Measurements from ENCODE around the gene DAZAP1. TPM values are rescaled to one million over a fixed set of nuclear protein-coding genes. Genes with fewer than 3 reads are reported as not detected.
"Not testable (repeated sequence)": the region's sequence is repeated elsewhere in the genome, so short reads cannot be mapped to it uniquely, and the experiment has no call there.

The DAZAP1 gene
- polyA plus RNA-seq, 1 experiment: 45.8 TPM

DNA sequence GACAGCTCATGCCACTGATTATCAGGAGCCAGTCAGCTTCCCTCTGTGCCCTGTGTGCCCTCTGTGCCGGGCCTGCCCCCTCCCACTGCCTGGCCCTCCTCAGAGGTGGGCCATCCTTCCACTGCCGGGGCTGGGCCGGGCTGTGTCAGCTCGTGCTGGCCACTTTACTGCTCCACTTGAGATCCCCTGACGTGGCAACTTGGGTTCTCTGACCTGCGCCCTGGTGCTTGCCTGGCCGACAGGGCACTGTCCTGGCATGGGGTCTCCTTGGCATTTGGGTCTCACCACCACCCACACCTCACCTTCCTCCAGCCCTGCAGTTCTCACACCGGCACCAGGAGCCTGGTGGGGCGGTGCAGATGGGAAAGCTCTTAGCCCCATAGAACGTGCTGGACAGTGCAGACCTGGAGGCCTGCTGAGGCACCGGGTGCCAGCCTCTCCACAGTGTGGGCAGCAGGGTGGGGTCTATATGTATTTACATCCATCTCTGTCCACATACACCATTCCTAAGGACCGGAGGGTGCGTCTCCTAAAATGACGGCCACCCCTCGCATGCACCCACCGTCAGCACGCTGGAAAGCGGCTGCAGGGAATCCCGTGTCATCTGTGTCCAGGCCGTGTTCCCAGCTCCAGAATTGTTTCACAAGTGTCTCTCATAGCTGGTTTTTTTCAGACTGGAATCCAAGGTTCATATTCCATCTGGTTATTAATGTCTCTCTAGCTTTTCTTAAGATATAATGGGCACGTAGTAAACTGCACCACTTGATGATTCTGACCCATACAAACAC is 11.8 kb downstream of the DAZAP1 start:
- POLR2A ChIA-PET: interaction anchor here (1.2 kb wide), 1 partner anchor 11 kb away, joined by 3 read pairs; no protein-coding TSS in a partner anchor
- Histone ChIP-seq H3K27ac (ENCODE audit: low read depth, low read length) (no peak overlapping the region), H3K4me3 (ENCODE audit: low read depth, low read length) (no peak overlapping the region)

DNA sequence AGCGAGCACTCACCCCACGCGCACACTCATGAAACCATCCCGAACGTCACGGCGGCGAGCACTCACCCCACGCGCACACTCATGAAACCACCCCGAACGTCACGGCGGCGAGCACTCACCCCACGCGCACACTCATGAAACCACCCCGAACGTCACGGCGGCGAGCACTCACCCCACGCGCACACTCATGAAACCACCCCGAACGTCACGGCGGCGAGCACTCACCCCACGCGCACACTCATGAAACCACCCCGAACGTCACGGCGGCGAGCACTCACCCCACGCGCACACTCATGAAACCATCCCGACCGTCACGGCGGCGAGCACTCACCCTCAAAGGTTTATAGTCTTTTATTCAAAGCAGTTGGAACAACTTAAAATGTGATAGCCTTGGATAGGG is 12.7 kb downstream of the DAZAP1 start:
- H3K4me3 ChIP-seq (ENCODE audit: low read depth, low read length); POLR2A ChIA-PET; DNase-seq (ENCODE audit: low read depth, low spot score); H3K27ac ChIP-seq (ENCODE audit: low read depth, low read length); CTCF ChIA-PET; H3K27me3 ChIP-seq (ENCODE audit: control insufficient read depth, insufficient read depth, low read length); H3K9me3 ChIP-seq (ENCODE audit: control insufficient read depth, insufficient read depth, low read length): not testable (repeated sequence)

More for the DNA sequence above, 11.8 kb downstream of the DAZAP1 start:
- CTCF ChIA-PET: no interaction called here
- TF ChIP-seq, protein P1, sequence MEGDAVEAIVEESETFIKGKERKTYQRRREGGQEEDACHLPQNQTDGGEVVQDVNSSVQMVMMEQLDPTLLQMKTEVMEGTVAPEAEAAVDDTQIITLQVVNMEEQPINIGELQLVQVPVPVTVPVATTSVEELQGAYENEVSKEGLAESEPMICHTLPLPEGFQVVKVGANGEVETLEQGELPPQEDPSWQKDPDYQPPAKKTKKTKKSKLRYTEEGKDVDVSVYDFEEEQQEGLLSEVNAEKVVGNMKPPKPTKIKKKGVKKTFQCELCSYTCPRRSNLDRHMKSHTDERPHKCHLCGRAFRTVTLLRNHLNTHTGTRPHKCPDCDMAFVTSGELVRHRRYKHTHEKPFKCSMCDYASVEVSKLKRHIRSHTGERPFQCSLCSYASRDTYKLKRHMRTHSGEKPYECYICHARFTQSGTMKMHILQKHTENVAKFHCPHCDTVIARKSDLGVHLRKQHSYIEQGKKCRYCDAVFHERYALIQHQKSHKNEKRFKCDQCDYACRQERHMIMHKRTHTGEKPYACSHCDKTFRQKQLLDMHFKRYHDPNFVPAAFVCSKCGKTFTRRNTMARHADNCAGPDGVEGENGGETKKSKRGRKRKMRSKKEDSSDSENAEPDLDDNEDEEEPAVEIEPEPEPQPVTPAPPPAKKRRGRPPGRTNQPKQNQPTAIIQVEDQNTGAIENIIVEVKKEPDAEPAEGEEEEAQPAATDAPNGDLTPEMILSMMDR (IDR thresholded peaks at IDR 0.05; ENCODE audit: low read depth, low read length): no peak
- H3K27me3 ChIP-seq (ENCODE audit: control insufficient read depth, insufficient read depth, low read length): no peaks in the 10 kb centered on the region
- no peak for DNase-seq (ENCODE audit: low read depth, low spot score)
- H3K9me3 ChIP-seq (ENCODE audit: control insufficient read depth, insufficient read depth, low read length): no peaks in the 10 kb centered on the region; the same call in 1 of the 2 replicates

DNA sequence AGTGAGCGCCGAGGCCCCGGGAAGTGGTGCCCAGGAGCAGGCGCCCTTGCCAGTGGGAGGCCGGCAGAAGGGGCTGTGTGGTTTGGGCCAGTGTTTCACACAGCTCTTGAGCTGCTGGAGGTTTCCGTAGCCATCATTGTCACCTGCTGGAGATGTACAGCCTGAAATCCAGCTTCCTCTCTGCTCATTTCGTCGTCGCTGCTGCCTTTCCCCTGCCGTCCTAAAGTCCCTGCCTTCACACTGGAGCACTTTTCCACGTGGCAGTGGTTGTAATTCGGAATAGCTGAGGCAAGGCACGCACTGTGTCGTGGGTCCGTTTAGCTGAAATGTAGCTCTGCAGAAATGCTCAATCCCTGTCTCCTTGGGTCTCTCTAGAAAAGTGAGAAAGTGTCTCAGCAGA is 13.2 kb downstream of the DAZAP1 start:
- TF ChIP-seq, protein P1 (IDR thresholded peaks at IDR 0.05; ENCODE audit: low read depth, low read length): no peak
- Histone ChIP-seq H3K27ac (ENCODE audit: low read depth, low read length) (no peak overlapping the region), H3K4me3 (ENCODE audit: low read depth, low read length) (no peak overlapping the region), H3K27me3 (ENCODE audit: control insufficient read depth, insufficient read depth, low read length) (no peaks in the 10 kb centered on the region), H3K9me3 (ENCODE audit: control insufficient read depth, insufficient read depth, low read length) (no peaks in the 10 kb centered on the region; the same call in 1 of the 2 replicates)
- ChIA-PET CTCF (no interaction called here), POLR2A (interaction anchor here (0.6 kb wide), 2 partner anchors 34 to 152 kb away, joined by 3 read pairs; partner anchors contain the start of gene CIRBP)
- no peak for DNase-seq (ENCODE audit: low read depth, low spot score)

DNA sequence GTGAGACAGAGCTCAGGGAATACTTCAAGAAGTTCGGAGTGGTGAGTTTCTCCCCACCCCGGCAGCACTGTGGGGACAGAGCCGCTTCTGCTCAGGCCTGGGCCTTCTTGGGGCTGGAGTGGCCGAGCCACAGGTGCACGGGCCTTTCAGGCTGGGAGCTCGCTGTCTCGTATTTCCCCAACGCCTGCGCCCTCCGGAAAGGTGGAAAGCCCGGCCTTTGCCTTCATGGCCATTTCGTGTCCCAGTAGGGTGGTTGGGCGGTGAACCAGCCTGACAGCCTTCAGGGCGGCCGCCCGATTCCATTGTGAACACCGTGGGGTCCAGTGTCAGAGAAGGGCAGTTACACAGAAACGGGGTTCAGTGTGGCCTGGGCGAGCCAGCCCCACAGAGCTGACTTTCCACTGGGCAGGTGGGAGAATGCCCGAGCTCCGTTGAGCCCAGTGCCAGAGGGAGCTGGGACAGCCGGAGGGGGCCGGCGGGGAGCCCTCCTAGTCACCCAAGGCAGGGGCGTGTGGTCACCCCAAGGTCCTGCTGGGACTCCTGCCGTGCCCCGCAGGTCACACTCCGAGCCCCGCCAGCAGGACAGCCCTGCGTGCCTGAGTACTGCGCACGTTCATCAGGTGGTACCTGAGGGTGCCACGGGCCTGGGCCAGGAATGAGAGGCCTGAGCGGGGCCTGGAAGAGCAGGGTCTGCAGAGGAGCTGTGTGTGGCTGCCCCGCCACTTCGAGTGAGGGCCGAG is 14.0 kb downstream of the DAZAP1 start:
- CTCF ChIA-PET: no interaction called here

DNA sequence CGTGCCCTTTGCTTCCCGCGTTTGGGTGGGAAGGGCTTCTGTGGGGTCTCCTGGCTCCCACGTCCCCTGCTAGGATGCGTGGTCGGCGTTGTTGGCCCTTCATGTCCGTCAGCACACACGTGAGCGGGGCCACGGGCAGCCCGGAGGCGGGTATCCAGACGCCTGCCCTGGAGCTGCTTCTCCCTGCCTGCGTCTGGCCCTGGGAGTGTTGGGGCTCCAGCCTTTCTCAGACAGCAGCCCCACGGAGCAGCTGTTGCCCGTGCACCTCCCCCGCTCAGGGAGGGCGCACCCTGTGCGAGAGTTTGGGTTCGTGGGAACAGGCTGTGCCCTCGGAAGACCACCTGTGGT is 14.5 kb downstream of the DAZAP1 start:
- DNase-seq (ENCODE audit: low read depth, low spot score): no peak

More for the DNA sequence above, 14.0 kb downstream of the DAZAP1 start:
- H3K4me3 ChIP-seq (ENCODE audit: low read depth, low read length): no peak overlapping the region
- no peaks in the 10 kb centered on the region; the same call in 1 of the 2 replicates for H3K9me3 ChIP-seq (ENCODE audit: control insufficient read depth, insufficient read depth, low read length)
- H3K27me3 ChIP-seq (ENCODE audit: control insufficient read depth, insufficient read depth, low read length): no peaks in the 10 kb centered on the region
- H3K27ac ChIP-seq (ENCODE audit: low read depth, low read length): no peak overlapping the region
- no peak for DNase-seq (ENCODE audit: low read depth, low spot score)
- POLR2A ChIA-PET: interaction anchor here (0.6 kb wide), 2 partner anchors 34 to 152 kb away, joined by 3 read pairs; partner anchors contain the start of gene CIRBP
- TF ChIP-seq, protein P1 (IDR thresholded peaks at IDR 0.05; ENCODE audit: low read depth, low read length): no peak

More for the DNA sequence above, 14.5 kb downstream of the DAZAP1 start:
- TF ChIP-seq, protein P1 (IDR thresholded peaks at IDR 0.05; ENCODE audit: low read depth, low read length): no peak
- H3K27ac ChIP-seq (ENCODE audit: low read depth, low read length): no peak overlapping the region
- CTCF ChIA-PET: no interaction called here
- POLR2A ChIA-PET: no interaction called here
- no peaks in the 10 kb centered on the region for H3K27me3 ChIP-seq (ENCODE audit: control insufficient read depth, insufficient read depth, low read length)
- H3K4me3 ChIP-seq (ENCODE audit: low read depth, low read length): no peak overlapping the region
- no peaks in the 10 kb centered on the region; the same call in 1 of the 2 replicates for H3K9me3 ChIP-seq (ENCODE audit: control insufficient read depth, insufficient read depth, low read length)

Measured in AG04450 (cell line).